GM19035 (cell line): ENCODE results near the gene MAP7D3.
"Not testable (repeated sequence)": the region's sequence is repeated elsewhere in the genome, so short reads cannot be mapped to it uniquely, and the experiment has no call there.

ENCODE experiments used
- ATAC-seq: cut with Tn5 transposase; IDR thresholded peaks from one replicate; pipeline ENCODE4 v1.9.1; 2021; ENCODE audit not compliant: unreplicated experiment

MAP7D3 gene

GRCh38 chrX:136251041-136251991, at the start of gene MAP7D3:
Gene MAP7D3, minus strand, starts transcription at chrX:136251400. Its CDS starts 42 bp downstream, at chrX:136251358.
- ATAC-seq: peak; percentile 87

- ATAC-seq: not testable (repeated sequence)
Observed at GRCh38 chrX:136300721-136301120, 49.5 kb upstream of the MAP7D3 start, which contains the start of gene ADGRG4. Gene ADGRG4, plus strand, starts transcription at chrX:136300963. Its CDS starts 7,815 bp downstream, at chrX:136308778.

GRCh38 chrX:136295380-136295779, 44.2 kb upstream of the MAP7D3 start:
- no peak for ATAC-seq

GRCh38 chrX:136292656-136293055, 41.5 kb upstream of the MAP7D3 start:
- ATAC-seq: no peak

- no peak for ATAC-seq
Observed at GRCh38 chrX:136291824-136292223, 40.6 kb upstream of the MAP7D3 start.

- ATAC-seq: not testable (repeated sequence)
Observed at GRCh38 chrX:136286375-136286774, 35.2 kb upstream of the MAP7D3 start.

GRCh38 chrX:136275553-136275952, 24.4 kb upstream of the MAP7D3 start:
- ATAC-seq: no peak

GRCh38 chrX:136273986-136274385, 22.8 kb upstream of the MAP7D3 start:
- ATAC-seq: no peak

- no peak for ATAC-seq
Observed at GRCh38 chrX:136272325-136272724, 21.1 kb upstream of the MAP7D3 start.

- ATAC-seq: no peak
Observed at GRCh38 chrX:136271300-136271699, 20.1 kb upstream of the MAP7D3 start.

- ATAC-seq: no peak
Observed at GRCh38 chrX:136269921-136270320, 18.7 kb upstream of the MAP7D3 start.

GRCh38 chrX:136268051-136269048, 17.1 kb upstream of the MAP7D3 start:
- peak; percentile 68 for ATAC-seq

GRCh38 chrX:136266828-136267227, 15.6 kb upstream of the MAP7D3 start:
- no peak for ATAC-seq

GRCh38 chrX:136262812-136263315, 11.7 kb upstream of the MAP7D3 start:
- ATAC-seq: no peak

- no peak for ATAC-seq
Observed at GRCh38 chrX:136262243-136262642, 11.0 kb upstream of the MAP7D3 start.

GRCh38 chrX:136261321-136261720, 10.1 kb upstream of the MAP7D3 start:
- ATAC-seq: no peak

- no peak for ATAC-seq
Observed at GRCh38 chrX:136260776-136261175, 9.6 kb upstream of the MAP7D3 start.

GRCh38 chrX:136259543-136259942, 8.3 kb upstream of the MAP7D3 start:
- no peak for ATAC-seq

- ATAC-seq: no peak
Observed at GRCh38 chrX:136258951-136259350, 7.8 kb upstream of the MAP7D3 start.

GRCh38 chrX:136256026-136256425, 4.8 kb upstream of the MAP7D3 start:
- ATAC-seq: no peak

GRCh38 chrX:136255541-136255940, 4.3 kb upstream of the MAP7D3 start:
- no peak for ATAC-seq
